OCI-LY3 (cell line): Measurements from ENCODE around the gene TOM1L2.

ENCODE experiments used
- CTCF ChIP-seq: fragments of 200-600, 300-600 bp; sonication (generic); IDR thresholded peaks from 2 replicates; pipeline ENCODE4 v1.5.1; 2014; ENCODE audit warnings: antibody characterized with exemption, low read length, low read depth
- EZH2phosphoT487 ChIP-seq: fragments of 200-600 bp; shearing (Covaris generic); IDR thresholded peaks from 2 replicates; pipeline ENCODE4 v1.6.1; 2018; ENCODE audit warnings: antibody characterized with exemption, mixed run types, low read depth

- no peak for TF ChIP-seq CTCF
- no peak for TF ChIP-seq EZH2phosphoT487
These were observed 47.6 kb upstream of the TOM1L2 start for GRCh38 chr17:18019838-18020154.
